Panc1 (cell line): Measurements from ENCODE around the gene RNF148. TPM values are rescaled to one million over a fixed set of nuclear protein-coding genes. Genes with fewer than 3 reads are reported as not detected.

Source experiments
- ATAC-seq: fragments of 200-7000 bp; cut with Tn5 transposase; 2 replicates; pipeline ENCODE4 v1.9.1; 2020; ENCODE audit warnings: mild to moderate bottlenecking, moderate library complexity
- BruUV-seq: library from RNA; stranded (reverse); fragments of 400-500 nt; replicated peaks from 2 replicates; lab custom pipeline; 2021; lab: Mats Ljungman, UMichigan
- CTCF ChIA-PET: fragments of 300-600 bp; sonication (Branson Sonifier 250); formaldehyde crosslinking; loops from one replicate; lab custom pipeline; 2022; ENCODE audit warnings: antibody characterized with exemption; lab: Charles Lee
- POLR2A ChIA-PET: fragments of 300-600 bp; sonication (Branson Sonifier 250); formaldehyde crosslinking; loops from one replicate; lab custom pipeline; 2022; ENCODE audit warnings: antibody characterized with exemption; lab: Charles Lee
- DNase-seq: peaks from one replicate; pipeline ENCODE4 v3.0.0-alpha.2; 2010; ENCODE audit warnings: low read depth, low spot score
- H3K27ac ChIP-seq: 2 replicates; pipeline ENCODE4 v1.5.1; 2011; ENCODE audit warnings: mild to moderate bottlenecking, low read length, inconsistent platforms
- H3K27me3 ChIP-seq: fragments of 200-500 bp; sonication (Bioruptor generic); 2 replicates; pipeline ENCODE4 v1.6.0; 2014; ENCODE audit warnings: low read length, inconsistent platforms; ENCODE audit not compliant: control insufficient read depth, insufficient read depth
- H3K36me3 ChIP-seq: fragments of 200-500 bp; sonication (Bioruptor generic); 2 replicates; pipeline ENCODE4 v1.5.1; 2014; ENCODE audit warnings: inconsistent platforms, mild to moderate bottlenecking, low read length, moderate library complexity; ENCODE audit not compliant: control insufficient read depth, insufficient read depth
- H3K4me1 ChIP-seq: 2 replicates; pipeline ENCODE4 v1.5.1; 2011; ENCODE audit warnings: inconsistent platforms, mild to moderate bottlenecking, low read length, moderate library complexity; ENCODE audit not compliant: control insufficient read depth, insufficient read depth
- H3K4me3 ChIP-seq, 2 experiments: 2 replicates each; pipeline ENCODE4 v1.5.1; 2011 to 2012; ENCODE audit warnings: low read depth in 2 of 2, low read length in 2 of 2, mild to moderate bottlenecking in 2 of 2, inconsistent platforms in 1 of 2, moderate library complexity in 1 of 2
- H3K9me3 ChIP-seq: fragments of 200-500 bp; sonication (Bioruptor generic); 2 replicates; pipeline ENCODE4 v1.5.1; 2014; ENCODE audit warnings: low read depth, mild to moderate bottlenecking, inconsistent platforms, low read length, moderate library complexity; ENCODE audit not compliant: control insufficient read depth, insufficient read depth
- POLR2AphosphoS5 ChIP-seq: IDR thresholded peaks from 2 replicates; pipeline ENCODE4 v1.6.1; 2012; ENCODE audit warnings: mild to moderate bottlenecking, low read depth, low read length, moderate library complexity
- SIN3A ChIP-seq: IDR thresholded peaks from 2 replicates; pipeline ENCODE4 v1.6.1; 2012; ENCODE audit warnings: low read depth, mild to moderate bottlenecking, low read length, moderate library complexity, borderline replicate concordance; ENCODE audit not compliant: insufficient read depth
- TCF7L2 ChIP-seq: IDR thresholded peaks from 2 replicates; pipeline ENCODE4 v1.6.1; 2011; ENCODE audit warnings: mild to moderate bottlenecking, low read depth, low read length, inconsistent platforms
- in situ Hi-C: cut with HindIII; loops from 2 replicates; pipeline ENCODE4 v1.10.0; 2016; ENCODE audit warnings: low sequenced_read_pairs, low pct_unique_long_range_greater_than_20kb
- intact Hi-C: fragments of 100-400 bp; cut with micrococcal nuclease; formaldehyde crosslinking; loops from one replicate; pipeline ENCODE4 v1.10.0; 2022; ENCODE audit not compliant: unreplicated experiment
- total RNA-seq: library from RNA; stranded (reverse); gene quantifications from one replicate; pipeline ENCODE4 v1.2.1, GENCODE V29; 2021; ENCODE audit not compliant: unreplicated experiment
- TF ChIP-seq, protein P1 (sequence below): fragments of 450-650 bp; IDR thresholded peaks from 2 replicates; pipeline ENCODE4 v1.5.1; 2017; ENCODE audit warnings: mild to moderate bottlenecking
- TF ChIP-seq, protein P2 (sequence below), 2 experiments: IDR thresholded peaks; 2 replicates each; pipeline ENCODE4 v1.6.1; 2011 to 2012; ENCODE audit warnings: low read depth in 2 of 2, control low read depth in 1 of 2, low read length in 1 of 2, mild to moderate bottlenecking in 1 of 2, moderate library complexity in 1 of 2; ENCODE audit not compliant: insufficient read depth in 1 of 2

The RNF148 gene
- total RNA-seq, 1 experiment from 2014 or later = not detected

DNA sequence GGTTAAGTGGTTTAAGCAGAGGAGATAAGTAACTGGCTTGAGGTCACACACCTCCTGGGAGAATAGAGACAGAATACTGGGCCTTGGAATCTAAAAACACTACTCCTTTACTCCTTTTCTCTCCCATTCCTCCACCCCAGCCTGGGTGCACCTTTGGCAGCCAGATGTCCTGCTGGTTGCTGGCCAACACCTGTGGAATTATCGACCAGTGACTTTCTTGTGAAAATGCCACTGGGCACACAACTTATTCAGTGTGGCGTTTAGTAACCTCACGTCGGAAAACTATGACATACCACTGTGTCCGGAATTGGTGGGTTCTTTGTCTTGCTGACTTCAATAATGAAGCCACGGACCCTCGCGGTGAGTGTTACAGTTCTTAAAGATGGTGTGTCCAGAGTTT is 30.2 kb downstream of the RNF148 start:
- no peaks in the 10 kb centered on the region for H3K36me3 ChIP-seq
- DNase-seq (no peak), ATAC-seq (no peak)
- in situ Hi-C loops (no loop called here), intact Hi-C loops (no loop called here)
- no peak overlapping the region for H3K4me3 ChIP-seq
- BruUV-seq = no TSS peak
- no peak overlapping the region for H3K27ac ChIP-seq
- H3K27me3 ChIP-seq = no peaks in the 10 kb centered on the region
- H3K9me3 ChIP-seq = no peaks in the 10 kb centered on the region
- ChIA-PET CTCF (no interaction called here), POLR2A (no interaction called here)
- H3K4me1 ChIP-seq = no peaks in the 10 kb centered on the region
- no peak for TF ChIP-seq POLR2AphosphoS5
- TF ChIP-seq, protein P1, sequence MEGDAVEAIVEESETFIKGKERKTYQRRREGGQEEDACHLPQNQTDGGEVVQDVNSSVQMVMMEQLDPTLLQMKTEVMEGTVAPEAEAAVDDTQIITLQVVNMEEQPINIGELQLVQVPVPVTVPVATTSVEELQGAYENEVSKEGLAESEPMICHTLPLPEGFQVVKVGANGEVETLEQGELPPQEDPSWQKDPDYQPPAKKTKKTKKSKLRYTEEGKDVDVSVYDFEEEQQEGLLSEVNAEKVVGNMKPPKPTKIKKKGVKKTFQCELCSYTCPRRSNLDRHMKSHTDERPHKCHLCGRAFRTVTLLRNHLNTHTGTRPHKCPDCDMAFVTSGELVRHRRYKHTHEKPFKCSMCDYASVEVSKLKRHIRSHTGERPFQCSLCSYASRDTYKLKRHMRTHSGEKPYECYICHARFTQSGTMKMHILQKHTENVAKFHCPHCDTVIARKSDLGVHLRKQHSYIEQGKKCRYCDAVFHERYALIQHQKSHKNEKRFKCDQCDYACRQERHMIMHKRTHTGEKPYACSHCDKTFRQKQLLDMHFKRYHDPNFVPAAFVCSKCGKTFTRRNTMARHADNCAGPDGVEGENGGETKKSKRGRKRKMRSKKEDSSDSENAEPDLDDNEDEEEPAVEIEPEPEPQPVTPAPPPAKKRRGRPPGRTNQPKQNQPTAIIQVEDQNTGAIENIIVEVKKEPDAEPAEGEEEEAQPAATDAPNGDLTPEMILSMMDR = no peak
- no peak for TF ChIP-seq SIN3A
- no peak for TF ChIP-seq TCF7L2
- TF ChIP-seq, protein P2, sequence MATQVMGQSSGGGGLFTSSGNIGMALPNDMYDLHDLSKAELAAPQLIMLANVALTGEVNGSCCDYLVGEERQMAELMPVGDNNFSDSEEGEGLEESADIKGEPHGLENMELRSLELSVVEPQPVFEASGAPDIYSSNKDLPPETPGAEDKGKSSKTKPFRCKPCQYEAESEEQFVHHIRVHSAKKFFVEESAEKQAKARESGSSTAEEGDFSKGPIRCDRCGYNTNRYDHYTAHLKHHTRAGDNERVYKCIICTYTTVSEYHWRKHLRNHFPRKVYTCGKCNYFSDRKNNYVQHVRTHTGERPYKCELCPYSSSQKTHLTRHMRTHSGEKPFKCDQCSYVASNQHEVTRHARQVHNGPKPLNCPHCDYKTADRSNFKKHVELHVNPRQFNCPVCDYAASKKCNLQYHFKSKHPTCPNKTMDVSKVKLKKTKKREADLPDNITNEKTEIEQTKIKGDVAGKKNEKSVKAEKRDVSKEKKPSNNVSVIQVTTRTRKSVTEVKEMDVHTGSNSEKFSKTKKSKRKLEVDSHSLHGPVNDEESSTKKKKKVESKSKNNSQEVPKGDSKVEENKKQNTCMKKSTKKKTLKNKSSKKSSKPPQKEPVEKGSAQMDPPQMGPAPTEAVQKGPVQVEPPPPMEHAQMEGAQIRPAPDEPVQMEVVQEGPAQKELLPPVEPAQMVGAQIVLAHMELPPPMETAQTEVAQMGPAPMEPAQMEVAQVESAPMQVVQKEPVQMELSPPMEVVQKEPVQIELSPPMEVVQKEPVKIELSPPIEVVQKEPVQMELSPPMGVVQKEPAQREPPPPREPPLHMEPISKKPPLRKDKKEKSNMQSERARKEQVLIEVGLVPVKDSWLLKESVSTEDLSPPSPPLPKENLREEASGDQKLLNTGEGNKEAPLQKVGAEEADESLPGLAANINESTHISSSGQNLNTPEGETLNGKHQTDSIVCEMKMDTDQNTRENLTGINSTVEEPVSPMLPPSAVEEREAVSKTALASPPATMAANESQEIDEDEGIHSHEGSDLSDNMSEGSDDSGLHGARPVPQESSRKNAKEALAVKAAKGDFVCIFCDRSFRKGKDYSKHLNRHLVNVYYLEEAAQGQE (IDR thresholded peaks at IDR 0.05; ENCODE audit: insufficient read depth in 1 of 2, low read depth in 2 of 2, low read length in 1 of 2) = no peak

DNA sequence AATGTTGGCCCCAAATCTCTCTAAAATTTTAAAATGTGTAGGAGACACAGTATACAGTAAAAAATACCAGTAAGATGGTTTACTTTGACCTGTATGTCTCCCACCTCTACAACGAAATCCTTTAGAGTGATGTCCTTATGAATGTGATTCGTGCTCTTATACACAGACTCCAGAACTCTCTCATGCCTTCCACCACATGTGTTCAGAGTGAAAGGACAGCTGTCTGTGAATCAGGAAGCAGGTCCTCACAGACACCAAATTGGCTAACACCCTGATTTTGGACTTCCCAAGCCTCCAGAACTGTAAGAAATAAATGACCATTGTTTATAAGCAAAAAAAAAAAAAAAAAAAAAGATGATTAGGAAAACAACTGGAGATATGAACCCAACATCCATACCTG is 39.0 kb downstream of the RNF148 start:
- H3K4me1 ChIP-seq = no peaks in the 10 kb centered on the region
- no peaks in the 10 kb centered on the region for H3K27me3 ChIP-seq
- POLR2A ChIA-PET = no interaction called here
- intact Hi-C loops (no loop called here), in situ Hi-C loops (no loop called here)
- H3K9me3 ChIP-seq = no peaks in the 10 kb centered on the region
- CTCF ChIA-PET = no interaction called here
- no peak overlapping the region for H3K27ac ChIP-seq
- ATAC-seq (no peak), DNase-seq (no peak)
- no peaks in the 10 kb centered on the region for H3K36me3 ChIP-seq
- TF ChIP-seq, protein P2 (IDR thresholded peaks at IDR 0.05; ENCODE audit: insufficient read depth in 1 of 2, low read depth in 2 of 2, low read length in 1 of 2) = no peak
- TF ChIP-seq POLR2AphosphoS5 = no peak
- TF ChIP-seq, protein P1 = no peak
- no peak for TF ChIP-seq TCF7L2
- no peak for TF ChIP-seq SIN3A
- BruUV-seq = no TSS peak
- H3K4me3 ChIP-seq = no peak overlapping the region
